Left hindlimb (tissue), 1 donor: ENCODE data around the gene KRTAP12-4.
"Not testable (repeated sequence)": the region's sequence is repeated elsewhere in the genome, so short reads cannot be mapped to it uniquely, and the experiment has no call there.

Source experiments
- DNase-seq: peaks from one replicate; pipeline ENCODE4 v3.0.0-alpha.2; 2018

KRTAP12-4 gene

DNA sequence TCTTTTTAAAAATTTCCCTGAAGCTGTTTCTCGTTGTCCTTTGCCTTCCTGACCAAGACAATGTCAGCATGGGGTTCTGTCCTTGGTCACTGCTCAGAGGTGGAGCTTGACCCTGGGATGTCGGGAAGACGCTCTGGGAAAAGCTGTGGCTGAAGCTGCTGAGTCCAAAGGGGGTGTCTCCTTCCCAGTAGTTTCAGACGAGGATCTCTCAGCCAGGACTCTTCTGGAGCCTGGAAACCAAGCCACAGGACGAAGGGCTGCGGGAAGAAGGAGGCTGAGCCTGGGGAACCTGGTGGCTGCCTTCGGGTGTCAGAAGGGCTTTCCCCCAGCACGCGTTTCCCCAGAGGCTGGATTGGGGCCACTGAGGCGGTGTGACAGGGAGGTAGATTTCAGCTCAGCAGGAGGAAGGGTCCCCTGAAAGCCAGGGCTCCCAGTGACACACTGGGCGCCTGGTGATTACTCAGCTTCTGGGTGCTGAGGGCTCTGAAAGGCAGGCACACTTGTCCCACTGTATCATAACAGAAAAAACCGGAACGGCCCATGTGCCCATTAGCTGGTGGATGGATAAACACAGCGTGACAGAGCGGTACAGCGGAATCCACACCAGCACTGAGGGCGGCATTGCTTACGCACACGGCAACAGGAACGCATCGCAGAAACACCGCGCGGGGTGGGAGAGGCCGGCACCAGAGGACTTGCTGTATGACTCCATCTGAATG is 32.5 kb upstream of the KRTAP12-4 start:
- no peak for DNase-seq

DNA sequence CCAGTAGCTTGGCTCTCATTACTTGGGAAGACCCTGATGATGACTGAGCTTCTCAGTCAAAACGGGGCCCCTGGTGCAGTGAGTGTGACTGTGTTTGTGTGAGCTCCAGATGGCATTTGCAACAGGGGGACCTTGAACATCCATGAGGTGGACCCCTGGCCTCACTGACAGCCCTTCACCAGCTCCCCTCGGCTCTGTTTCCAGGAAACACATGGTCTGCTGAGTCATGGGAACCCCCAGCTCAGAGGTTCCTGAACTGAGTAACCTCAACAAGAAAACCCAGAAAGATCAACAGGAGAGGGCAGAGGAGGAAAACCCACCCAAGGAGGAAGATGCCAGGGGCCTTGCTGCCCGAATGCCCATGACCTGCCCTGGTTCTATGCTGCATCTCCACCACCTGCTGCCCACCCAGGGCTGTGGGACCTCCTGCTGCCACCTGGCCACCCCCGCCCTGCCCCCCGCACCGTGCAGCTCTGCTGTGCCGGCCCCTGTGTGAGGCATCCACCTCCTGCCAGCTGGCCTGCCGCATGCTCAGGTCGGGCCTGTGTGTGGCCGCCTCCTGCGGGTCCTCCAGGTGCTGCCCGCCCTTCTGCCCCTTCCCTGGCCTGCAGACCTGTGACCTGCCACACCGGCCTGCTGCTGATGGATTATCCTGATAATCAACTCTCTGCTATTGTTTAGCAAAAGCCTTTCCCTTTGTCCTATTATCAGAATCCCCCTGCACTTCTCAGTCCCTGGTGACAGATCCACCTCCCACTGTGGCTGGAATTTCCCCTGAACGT is 31.7 kb upstream of the KRTAP12-4 start:
- no peak for DNase-seq

- not testable (repeated sequence) for DNase-seq
These were observed 30.6 kb upstream of the KRTAP12-4 start for GRCh38 chr21:44685050-44685449.

GRCh38 chr21:44684483-44684882 is 30.0 kb upstream of the KRTAP12-4 start:
- DNase-seq, result no peak

GRCh38 chr21:44684077-44684476 is 29.6 kb upstream of the KRTAP12-4 start:
- DNase-seq, result no peak

DNA sequence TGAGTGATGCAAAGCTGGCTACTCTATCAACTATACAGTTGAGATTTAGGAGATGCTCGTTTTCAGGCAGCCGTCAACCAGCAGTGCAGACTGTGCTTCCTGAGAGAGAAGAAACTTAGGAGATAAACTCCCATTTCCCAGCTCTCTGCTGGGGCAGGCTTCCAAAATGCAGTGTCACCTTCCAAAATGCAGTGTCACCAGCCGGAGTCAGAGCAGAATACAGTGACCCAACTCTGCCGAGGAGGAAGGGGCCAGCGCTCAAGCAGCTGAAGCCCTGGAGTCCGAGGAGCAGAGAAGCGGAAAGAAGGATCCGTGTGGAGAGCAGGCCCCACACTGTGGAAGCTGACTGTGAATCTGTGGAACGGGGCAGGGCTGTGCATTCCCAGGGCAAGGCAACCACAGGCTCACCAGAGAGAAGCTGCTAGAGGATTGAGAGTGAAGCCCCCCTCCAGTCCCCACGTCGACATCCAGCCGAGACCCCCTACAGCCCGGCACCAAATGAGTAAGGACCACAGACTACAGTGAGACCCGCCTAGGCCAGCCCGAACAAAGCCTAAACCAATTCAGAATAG is 28.2 kb upstream of the KRTAP12-4 start:
- no peak for DNase-seq

- DNase-seq, result no peak
These were observed 27.6 kb upstream of the KRTAP12-4 start, which contains the start of gene KRTAP12-1 for GRCh38 chr21:44681861-44682579. KRTAP12-1 (minus strand) TSS chr21:44682163; CDS start chr21:44682123, 40 bp downstream.

DNA sequence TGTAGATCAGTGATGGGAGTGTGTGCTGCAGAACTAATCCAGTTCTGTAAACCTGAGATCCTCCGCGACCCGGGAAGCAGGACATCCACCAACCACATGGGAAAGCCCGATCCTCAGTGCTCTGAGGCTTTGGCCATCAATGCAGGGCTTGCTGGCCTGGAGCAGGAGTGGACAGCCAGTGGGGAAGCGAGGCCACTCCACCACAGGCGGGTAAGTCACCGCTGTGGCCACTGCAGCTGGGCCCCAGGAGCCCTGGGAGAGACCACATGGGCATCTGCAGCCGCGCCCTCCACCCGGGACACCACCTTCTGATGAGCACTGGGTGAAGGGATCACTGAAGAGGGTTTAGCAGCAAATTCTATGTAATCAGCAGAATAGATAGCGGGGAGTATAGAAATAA is 26.7 kb upstream of the KRTAP12-4 start:
- no peak for DNase-seq

DNA sequence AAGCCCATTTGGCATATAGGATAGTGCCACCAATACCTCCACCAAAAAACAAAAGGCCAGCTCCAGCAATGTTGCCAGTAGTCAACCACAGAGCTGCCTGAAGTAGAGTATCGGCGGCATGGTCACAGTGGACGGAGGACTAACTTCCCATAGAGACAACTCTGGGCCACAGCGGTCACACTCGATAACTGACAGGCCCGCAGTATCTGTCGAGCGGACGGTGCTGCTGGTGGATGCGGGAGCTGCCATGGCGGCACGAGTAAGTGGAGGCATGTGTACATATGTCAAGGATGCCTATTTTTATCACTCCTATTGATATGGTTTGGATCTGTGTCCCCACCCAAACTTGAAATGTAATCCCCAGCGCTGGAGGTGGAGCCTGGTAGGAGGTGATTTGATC is 23.4 kb upstream of the KRTAP12-4 start:
- DNase-seq, result no peak

DNA sequence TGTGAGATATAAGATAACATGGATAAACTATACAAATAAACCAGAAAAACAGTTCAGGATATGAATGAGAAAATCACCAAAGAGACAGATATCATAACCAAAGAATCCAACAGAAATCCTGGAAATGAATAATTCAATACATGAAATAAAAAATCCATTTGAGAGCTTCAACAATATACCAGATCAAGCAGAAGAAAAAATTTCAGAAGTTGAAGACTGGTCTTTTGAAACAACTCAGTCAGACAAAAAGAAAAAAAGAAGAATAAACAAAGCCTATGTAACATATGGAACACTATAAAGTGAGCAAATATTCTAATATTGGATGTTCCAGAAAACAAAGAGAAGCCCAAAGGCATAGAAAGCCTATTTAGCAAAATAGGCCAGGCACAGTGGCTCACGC is 17.5 kb upstream of the KRTAP12-4 start:
- no peak for DNase-seq

DNA sequence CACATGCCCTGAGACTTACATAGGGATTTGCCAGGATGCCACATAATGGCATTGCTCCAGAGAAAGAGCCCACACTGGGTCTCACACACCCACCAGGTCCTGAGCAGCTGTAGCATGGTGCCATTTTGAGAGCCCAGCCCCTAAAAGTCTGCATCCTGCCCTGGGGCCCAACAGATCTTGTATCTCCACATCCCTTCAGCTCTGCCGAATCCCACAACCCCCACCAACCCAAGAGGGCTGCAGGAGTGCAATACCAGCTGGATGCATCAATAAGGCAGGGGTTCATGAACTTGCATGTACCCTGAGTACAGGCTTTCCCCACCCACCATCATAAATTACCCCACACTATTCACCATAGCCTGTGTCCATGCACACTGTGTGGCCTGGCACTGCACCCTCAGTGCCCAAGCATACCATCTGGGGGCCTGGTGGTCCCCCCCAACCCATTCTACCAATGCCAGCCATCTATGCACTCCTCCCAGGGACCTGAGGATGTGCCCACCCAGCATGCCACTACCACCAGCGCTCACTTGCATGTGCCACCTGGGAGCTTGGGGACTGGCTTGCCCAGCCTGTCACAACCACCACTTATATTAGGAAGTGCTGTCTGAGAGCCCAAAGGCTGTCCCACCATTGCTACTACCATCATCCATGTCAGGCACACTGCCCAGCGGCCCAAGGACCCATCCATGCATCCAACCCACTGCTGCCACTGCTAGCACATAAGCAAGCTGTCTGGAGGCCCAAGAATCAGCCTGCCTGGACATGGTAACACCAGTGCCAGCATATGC is 16.4 kb upstream of the KRTAP12-4 start:
- no peak for DNase-seq

- DNase-seq, result no peak
These were observed 13.2 kb upstream of the KRTAP12-4 start for GRCh38 chr21:44667612-44668011.

DNA sequence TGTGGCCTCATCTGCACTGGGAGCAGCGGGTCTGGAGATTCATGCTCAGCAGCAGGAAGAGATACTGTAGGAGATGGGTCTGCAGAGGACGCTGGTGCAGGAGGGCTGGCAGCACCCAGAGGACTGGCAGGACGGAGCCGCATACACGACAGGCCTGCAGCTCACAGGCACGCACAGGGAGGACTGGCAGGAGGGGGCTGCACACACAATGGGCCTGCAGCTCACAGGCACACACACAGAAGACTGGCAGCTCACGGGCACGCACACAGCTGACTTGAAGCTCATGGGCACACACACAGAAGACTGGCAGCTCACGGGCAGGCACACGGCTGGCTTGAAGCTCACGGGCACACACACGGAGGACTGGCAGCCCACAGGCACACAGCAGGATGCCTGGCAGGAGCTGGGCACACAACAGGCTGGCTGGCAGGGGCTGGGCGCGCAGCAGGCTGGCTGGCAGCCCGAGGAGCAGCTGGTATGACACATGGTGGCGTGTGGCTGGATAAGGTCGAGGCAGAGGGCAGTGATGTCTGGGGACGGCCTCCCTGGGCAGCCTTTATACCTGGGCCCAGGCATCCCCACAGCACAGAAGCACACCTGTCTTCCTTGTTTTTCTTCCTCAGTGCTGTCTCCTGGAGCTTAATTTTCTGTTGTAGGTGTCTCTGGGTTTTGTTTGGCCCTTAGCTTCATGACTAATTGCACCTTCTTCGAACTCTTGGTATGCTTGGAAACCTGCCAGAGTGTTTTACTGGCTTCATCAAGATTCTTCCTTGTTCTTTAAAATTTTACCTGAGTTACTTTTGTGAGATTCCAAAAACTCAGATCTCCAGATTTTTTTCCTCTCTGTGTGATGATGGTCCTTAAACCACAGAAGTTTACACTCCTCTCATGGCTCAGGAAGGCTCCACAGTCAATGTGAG is 12.2 kb upstream of the KRTAP12-4 start, which contains the start of gene KRTAP12-2:
KRTAP12-2 (minus strand) TSS at position 527 of the 920 bp plus-strand sequence; CDS start at position 486, 41 bp downstream.
- DNase-seq, result no peak

GRCh38 chr21:44664691-44665090 is 10.2 kb upstream of the KRTAP12-4 start:
- DNase-seq, result no peak

DNA sequence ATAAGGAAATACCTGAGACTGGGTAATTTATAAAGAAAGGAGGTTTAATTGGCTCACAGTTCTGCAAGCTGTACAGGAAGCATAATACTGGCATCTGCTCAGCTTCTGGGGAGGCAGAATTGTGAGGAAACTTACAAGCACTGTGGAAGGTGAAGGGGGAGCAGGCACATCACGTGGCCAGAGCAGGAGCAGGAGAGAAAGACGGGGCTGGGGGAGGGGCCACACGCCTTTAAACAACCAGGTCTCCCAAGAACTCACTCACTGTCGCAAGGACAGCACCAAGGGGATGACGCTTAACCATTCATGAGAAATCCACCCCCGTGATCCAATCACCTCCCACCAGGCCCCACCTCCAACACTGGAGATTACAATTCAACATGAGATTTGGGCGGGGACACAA is 7.1 kb upstream of the KRTAP12-4 start:
- not testable (repeated sequence) for DNase-seq

DNA sequence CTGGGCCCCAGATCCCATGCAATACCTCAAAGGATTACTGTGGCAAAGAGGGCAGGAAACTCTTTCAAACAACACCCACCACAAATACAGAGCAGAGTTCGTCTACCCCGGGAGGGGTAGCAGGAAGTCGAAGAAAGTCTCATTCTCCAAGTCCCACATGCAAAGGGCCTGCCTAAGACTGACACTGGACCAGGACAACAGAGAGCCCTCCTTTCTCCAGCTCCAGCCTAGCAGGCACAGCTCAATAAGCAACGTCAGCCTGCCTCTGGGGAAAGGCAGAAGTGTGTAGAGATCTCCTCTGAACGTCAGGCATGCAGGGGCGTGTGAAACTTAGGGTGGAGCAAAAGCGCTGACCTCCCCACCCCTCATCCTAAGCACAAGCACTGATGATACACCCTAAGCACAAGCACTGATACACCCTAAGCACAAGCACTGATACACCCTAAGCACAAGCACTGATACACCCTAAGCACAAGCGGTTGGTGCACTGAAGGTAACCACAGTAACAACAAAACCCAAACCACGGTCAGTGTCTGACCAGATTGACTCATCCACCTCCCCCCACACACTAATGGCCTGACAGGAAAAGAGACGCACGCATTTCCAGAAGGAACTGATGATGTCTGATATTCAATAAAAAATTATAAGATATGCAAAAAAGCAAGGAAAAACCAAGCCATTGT is 4.6 kb upstream of the KRTAP12-4 start:
- no peak for DNase-seq

GRCh38 chr21:44658541-44658910 is 4.1 kb upstream of the KRTAP12-4 start:
- no peak for DNase-seq

GRCh38 chr21:44657635-44658540 is 3.4 kb upstream of the KRTAP12-4 start, which contains the start of gene KRTAP12-3:
KRTAP12-3 (plus strand) TSS chr21:44657932; CDS start chr21:44657980, 48 bp downstream.
- no peak for DNase-seq

GRCh38 chr21:44656868-44657267 is 2.4 kb upstream of the KRTAP12-4 start:
- no peak for DNase-seq
